A549 (cell line): ENCODE data around the gene UVRAG.

Experiments used
- CTCF ChIP-seq: fragments of >200 bp; sonication (Bioruptor Twin); formaldehyde crosslinking; IDR thresholded peaks from 3 replicates; pipeline ENCODE4 v1.5.1; 2016
- ESRRA ChIP-seq: fragments of 150-350 bp; IDR thresholded peaks from 2 replicates; pipeline ENCODE4 v1.6.1; 2014; ENCODE audit warnings: mild to moderate bottlenecking, low read length, borderline replicate concordance
- MAFK ChIP-seq: fragments of 450-650 bp; IDR thresholded peaks from 2 replicates; pipeline ENCODE4 v1.6.1; 2014; ENCODE audit not compliant: partially characterized antibody
- MAX ChIP-seq: IDR thresholded peaks from 2 replicates; pipeline ENCODE4 v1.6.1; 2012
- PHF8 ChIP-seq: fragments of 200-600 bp; sonication (generic); IDR thresholded peaks from 2 replicates; pipeline ENCODE4 v1.6.1; 2016; ENCODE audit warnings: low read depth, mild to moderate bottlenecking, antibody characterized with exemption, moderate library complexity, borderline replicate concordance
- POLR2AphosphoS2 ChIP-seq: conservative IDR thresholded peaks from 2 replicates; pipeline ENCODE4 v1.6.1; 2012; ENCODE audit warnings: low read length, improper control_type of control experiment, inconsistent platforms
- SREBF2 ChIP-seq: fragments of 450-650 bp; IDR thresholded peaks from 2 replicates; pipeline ENCODE4 v1.6.1; 2014; ENCODE audit warnings: mild to moderate bottlenecking, moderate library complexity

- TF ChIP-seq ESRRA (no peak), SREBF2 (no peak), MAFK (no peak), CTCF (no peak), POLR2AphosphoS2 (no peak), MAX (no peak), PHF8 (no peak)
Observed at GRCh38 chr11:75944515-75944914, 129.5 kb downstream of the UVRAG start.
